ENCODE measurements around the gene YDJC. TPM values are rescaled to one million over a fixed set of nuclear protein-coding genes. Genes with fewer than 3 reads are reported as not detected.
A peak's percentile ranks its signal among the peaks of the same experiment; 100 is the strongest.

Gene YDJC
- total and polyA plus RNA-seq, 2 of the 13 experiments (the other 11 are each of a cell fraction or from before 2014, with no cell fraction given) = 15.3 to 32.0 TPM

DNA sequence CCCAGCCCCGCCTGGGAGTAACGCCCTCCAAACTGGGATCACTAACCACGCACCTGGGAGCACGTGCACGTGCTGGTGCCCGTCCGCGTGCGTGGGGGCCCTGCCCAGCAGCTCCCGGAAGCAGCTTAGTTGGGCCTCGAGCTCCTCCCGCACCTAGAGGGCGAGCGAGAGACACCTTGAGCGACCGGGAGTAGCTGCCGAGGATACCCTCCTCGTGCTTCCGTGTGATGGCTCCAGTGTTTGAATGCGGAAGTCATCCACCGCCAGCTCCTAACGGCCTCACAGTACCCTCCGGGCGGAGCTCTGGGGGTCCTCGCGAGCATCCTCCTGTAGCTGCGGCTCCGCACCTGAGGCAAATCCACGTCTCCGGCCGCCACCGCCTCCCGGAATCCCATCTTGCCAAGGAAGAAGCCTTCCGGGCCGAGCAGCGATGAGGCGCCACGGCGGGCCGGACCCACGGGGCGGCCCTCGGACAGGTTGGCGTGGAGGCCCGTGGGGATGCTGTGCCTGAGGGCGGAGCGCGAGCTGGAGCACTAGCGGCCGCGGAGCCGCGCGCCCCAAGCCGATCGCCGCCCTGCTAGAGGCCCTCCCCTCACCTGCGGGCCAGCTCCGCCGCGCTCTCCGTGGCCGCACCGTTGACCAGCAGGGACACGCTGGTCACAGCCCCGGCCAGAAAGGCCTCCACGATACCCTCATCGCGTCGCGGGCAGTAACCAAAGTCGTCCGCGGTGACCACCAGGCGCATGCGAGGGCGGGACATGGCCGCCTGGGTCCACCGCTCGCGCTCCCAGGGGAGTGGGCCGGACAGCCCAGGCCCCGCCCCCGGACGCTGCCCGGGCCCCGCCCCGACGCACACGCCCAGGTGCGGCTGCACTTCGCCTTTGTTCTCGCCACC is at the start of gene YDJC (continued):
- TF ChIP-seq, protein P1, sequence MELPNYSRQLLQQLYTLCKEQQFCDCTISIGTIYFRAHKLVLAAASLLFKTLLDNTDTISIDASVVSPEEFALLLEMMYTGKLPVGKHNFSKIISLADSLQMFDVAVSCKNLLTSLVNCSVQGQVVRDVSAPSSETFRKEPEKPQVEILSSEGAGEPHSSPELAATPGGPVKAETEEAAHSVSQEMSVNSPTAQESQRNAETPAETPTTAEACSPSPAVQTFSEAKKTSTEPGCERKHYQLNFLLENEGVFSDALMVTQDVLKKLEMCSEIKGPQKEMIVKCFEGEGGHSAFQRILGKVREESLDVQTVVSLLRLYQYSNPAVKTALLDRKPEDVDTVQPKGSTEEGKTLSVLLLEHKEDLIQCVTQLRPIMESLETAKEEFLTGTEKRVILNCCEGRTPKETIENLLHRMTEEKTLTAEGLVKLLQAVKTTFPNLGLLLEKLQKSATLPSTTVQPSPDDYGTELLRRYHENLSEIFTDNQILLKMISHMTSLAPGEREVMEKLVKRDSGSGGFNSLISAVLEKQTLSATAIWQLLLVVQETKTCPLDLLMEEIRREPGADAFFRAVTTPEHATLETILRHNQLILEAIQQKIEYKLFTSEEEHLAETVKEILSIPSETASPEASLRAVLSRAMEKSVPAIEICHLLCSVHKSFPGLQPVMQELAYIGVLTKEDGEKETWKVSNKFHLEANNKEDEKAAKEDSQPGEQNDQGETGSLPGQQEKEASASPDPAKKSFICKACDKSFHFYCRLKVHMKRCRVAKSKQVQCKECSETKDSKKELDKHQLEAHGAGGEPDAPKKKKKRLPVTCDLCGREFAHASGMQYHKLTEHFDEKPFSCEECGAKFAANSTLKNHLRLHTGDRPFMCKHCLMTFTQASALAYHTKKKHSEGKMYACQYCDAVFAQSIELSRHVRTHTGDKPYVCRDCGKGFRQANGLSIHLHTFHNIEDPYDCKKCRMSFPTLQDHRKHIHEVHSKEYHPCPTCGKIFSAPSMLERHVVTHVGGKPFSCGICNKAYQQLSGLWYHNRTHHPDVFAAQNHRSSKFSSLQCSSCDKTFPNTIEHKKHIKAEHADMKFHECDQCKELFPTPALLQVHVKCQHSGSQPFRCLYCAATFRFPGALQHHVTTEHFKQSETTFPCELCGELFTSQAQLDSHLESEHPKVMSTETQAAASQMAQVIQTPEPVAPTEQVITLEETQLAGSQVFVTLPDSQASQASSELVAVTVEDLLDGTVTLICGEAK (IDR thresholded peaks at IDR 0.05) = no peak
- TF ChIP-seq, protein P1 (CRISPR knock-in tag; IDR thresholded peaks at IDR 0.05) = peak; percentile 88
- TF ChIP-seq ZNF256 (CRISPR knock-in tag; conservative IDR thresholded peaks at IDR 0.05) = peak; percentile 97
- TF ChIP-seq, protein P2, sequence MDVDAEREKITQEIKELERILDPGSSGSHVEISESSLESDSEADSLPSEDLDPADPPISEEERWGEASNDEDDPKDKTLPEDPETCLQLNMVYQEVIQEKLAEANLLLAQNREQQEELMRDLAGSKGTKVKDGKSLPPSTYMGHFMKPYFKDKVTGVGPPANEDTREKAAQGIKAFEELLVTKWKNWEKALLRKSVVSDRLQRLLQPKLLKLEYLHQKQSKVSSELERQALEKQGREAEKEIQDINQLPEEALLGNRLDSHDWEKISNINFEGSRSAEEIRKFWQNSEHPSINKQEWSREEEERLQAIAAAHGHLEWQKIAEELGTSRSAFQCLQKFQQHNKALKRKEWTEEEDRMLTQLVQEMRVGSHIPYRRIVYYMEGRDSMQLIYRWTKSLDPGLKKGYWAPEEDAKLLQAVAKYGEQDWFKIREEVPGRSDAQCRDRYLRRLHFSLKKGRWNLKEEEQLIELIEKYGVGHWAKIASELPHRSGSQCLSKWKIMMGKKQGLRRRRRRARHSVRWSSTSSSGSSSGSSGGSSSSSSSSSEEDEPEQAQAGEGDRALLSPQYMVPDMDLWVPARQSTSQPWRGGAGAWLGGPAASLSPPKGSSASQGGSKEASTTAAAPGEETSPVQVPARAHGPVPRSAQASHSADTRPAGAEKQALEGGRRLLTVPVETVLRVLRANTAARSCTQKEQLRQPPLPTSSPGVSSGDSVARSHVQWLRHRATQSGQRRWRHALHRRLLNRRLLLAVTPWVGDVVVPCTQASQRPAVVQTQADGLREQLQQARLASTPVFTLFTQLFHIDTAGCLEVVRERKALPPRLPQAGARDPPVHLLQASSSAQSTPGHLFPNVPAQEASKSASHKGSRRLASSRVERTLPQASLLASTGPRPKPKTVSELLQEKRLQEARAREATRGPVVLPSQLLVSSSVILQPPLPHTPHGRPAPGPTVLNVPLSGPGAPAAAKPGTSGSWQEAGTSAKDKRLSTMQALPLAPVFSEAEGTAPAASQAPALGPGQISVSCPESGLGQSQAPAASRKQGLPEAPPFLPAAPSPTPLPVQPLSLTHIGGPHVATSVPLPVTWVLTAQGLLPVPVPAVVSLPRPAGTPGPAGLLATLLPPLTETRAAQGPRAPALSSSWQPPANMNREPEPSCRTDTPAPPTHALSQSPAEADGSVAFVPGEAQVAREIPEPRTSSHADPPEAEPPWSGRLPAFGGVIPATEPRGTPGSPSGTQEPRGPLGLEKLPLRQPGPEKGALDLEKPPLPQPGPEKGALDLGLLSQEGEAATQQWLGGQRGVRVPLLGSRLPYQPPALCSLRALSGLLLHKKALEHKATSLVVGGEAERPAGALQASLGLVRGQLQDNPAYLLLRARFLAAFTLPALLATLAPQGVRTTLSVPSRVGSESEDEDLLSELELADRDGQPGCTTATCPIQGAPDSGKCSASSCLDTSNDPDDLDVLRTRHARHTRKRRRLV (CRISPR knock-in tag; IDR thresholded peaks at IDR 0.05) = peak; percentile 49; the same call in 1 of the 2 replicates
- 0 out of 2 replicates have a peak, but pooled peaks have one; percentile 24 for TF ChIP-seq SIX1 (CRISPR knock-in tag; IDR thresholded peaks at IDR 0.05; ENCODE audit: borderline replicate concordance)
- TF ChIP-seq, protein P3, sequence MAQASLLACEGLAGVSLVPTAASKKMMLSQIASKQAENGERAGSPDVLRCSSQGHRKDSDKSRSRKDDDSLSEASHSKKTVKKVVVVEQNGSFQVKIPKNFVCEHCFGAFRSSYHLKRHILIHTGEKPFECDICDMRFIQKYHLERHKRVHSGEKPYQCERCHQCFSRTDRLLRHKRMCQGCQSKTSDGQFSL (CRISPR knock-in tag; IDR thresholded peaks at IDR 0.05) = peak; percentile 60; the same call in 1 of the 2 replicates
- no peak for TF ChIP-seq ZNF10 (CRISPR knock-in tag; IDR thresholded peaks at IDR 0.05; ENCODE audit: borderline replicate concordance, low read depth)
- peak; percentile 50 for TF ChIP-seq PTBP1 (IDR thresholded peaks at IDR 0.05; ENCODE audit: low read depth, low read length, poor library complexity, severe bottlenecking)
- TF ChIP-seq ZNF703 (CRISPR knock-in tag; IDR thresholded peaks at IDR 0.05; ENCODE audit: borderline replicate concordance) = peak; percentile 65
- no peak for TF ChIP-seq PAWR (CRISPR knock-in tag; IDR thresholded peaks at IDR 0.05; ENCODE audit: borderline replicate concordance)
- peak; percentile 93 for TF ChIP-seq SAP130 (CRISPR knock-in tag; IDR thresholded peaks at IDR 0.05; ENCODE audit: low read depth)
